HG02870 (cell line): ENCODE measurements around the gene CENPP.
"Not testable (repeated sequence)": the region's sequence is repeated elsewhere in the genome, so short reads cannot be mapped to it uniquely, and the experiment has no call there.

Experiments used
- ATAC-seq: cut with Tn5 transposase; IDR thresholded peaks from one replicate; pipeline ENCODE4 v1.9.1; 2021; ENCODE audit warnings: mild to moderate bottlenecking, moderate library complexity; ENCODE audit not compliant: unreplicated experiment

The CENPP gene

DNA sequence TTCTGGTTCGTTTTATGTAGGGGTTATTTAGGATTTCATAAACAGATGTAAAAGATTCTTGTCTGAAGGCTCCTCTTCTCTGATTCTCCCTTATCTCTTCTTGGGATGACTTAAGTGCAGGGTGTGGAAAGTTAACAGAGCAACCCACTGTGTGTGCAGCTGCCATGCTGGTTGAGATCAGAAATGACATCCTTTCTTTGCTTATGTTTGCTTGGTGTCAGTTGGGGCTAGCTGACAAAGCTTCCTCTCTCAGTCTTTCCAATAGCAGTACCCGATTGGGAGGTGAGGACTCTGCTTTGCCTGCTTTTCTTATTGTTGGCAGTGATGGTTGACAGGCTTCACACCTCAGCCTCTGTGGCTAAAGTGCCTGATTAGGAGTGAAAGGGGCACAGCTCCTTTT, 52.1 kb downstream of the CENPP start:
- ATAC-seq: no peak

GRCh38 chr9:92378865-92379560, 53.3 kb downstream of the CENPP start:
- no peak for ATAC-seq

GRCh38 chr9:92380603-92381002, 54.9 kb downstream of the CENPP start:
- ATAC-seq: no peak

- ATAC-seq: no peak
Observed at GRCh38 chr9:92381775-92382174, 56.0 kb downstream of the CENPP start.

DNA sequence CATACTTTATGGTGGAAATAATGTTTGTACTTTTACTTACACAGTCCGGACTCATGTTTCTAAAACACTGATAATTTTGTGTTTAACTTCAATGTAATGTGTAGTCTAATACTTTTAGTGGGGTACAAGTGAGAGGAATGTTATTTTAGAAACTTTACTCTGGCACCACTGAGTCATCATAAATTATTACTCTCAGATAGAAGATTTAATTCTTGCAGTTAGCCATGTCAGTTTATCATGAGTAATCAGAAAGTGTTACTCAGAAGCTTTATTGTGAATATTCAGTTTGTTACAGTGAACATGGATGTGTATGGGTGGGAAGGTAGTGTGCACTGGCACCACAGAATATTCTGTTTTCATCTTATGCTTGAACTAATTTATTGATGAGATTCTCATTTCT, 58.6 kb downstream of the CENPP start:
- ATAC-seq: no peak

DNA sequence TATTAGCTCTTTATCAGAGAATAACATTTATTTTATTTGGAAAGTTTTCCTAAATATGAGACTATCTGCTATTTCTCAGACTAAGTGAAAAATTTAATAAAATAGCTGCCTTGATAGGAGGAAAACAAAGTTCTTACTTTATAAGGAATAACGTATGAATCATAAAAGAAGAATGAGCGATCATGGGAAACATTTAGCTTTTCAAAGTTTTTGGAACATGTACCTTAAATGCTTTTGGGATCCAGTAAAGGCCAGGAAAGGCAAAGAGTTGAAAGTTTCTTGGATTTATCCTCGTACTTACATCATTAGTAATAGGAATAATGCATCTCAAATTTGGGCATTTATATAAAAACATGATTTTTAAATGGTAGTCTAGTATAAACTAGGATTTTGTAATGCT, 59.2 kb downstream of the CENPP start:
- ATAC-seq: no peak

GRCh38 chr9:92385477-92385876, 59.7 kb downstream of the CENPP start:
- ATAC-seq: no peak

DNA sequence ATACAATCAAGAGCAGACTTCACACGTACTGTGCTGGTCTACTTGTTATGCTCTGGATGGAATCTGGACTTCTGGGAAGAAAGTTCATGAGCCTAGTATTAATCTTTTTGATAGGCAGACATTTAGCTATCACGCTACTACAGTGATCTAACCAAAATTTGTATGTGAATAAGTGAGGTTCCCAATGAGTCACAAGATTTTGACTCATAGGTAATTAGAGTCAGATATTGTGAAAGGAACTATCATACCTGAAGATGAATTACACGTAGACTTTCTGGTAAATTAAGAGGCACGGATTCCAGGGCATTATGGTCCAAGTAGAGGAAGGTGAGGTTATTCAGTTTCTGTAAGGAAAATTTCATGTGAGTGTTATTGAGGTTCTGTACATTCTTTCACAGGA, 60.2 kb downstream of the CENPP start:
- ATAC-seq: no peak

GRCh38 chr9:92392690-92393089, 66.9 kb downstream of the CENPP start:
- no peak for ATAC-seq

GRCh38 chr9:92393686-92394085, 67.9 kb downstream of the CENPP start:
- no peak for ATAC-seq

- ATAC-seq: no peak
Observed at GRCh38 chr9:92395617-92396016, 69.9 kb downstream of the CENPP start.

- ATAC-seq: no peak
Observed at GRCh38 chr9:92397853-92398252, 72.1 kb downstream of the CENPP start.

- no peak for ATAC-seq
Observed at GRCh38 chr9:92402360-92402759, 76.6 kb downstream of the CENPP start.

- no peak for ATAC-seq
Observed at GRCh38 chr9:92402826-92403745, 77.3 kb downstream of the CENPP start.

- ATAC-seq: no peak
Observed at GRCh38 chr9:92404042-92404836, 78.5 kb downstream of the CENPP start, which contains the start of gene OGN. OGN (minus strand) TSS chr9:92404578; CDS start chr9:92403407, 1,171 bp downstream.

DNA sequence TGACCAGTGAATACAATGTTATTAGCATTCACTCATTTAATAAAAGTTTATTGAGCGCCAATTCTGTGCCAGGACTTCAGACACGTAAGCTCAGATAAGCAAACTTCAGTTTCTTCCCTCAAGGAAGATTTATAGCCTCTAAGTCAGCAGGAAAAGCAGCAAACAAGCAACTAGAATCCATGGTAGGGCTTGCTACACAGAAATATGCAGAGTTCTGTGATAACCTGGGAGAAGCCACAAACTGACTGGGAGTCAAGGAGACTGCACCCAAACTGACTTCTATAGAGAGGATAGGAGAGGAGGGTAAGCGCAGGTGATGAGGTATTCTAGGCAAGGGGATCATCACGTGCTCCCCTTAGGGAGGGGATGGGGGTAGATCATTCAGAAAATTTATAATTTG, 80.1 kb downstream of the CENPP start:
- ATAC-seq: no peak

DNA sequence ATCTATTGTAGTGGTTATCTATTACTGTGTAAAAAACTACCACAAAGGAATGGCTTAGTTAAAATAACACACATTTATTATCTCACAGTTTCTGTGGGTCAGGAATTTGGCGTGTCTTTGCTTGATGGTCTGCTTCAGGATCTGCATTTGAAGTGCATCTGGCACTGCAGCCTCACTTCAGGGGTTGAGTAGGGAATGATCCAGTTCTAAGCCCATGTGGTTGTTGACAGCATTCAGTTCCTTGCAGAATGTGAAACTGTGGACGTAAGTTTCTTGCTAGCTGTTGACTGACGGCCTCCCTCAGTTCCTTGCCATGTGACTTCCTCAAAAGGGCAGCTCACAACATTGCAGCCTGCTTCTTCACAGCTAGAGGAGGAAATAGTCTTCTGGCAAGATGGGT, 80.7 kb downstream of the CENPP start:
- no peak for ATAC-seq

DNA sequence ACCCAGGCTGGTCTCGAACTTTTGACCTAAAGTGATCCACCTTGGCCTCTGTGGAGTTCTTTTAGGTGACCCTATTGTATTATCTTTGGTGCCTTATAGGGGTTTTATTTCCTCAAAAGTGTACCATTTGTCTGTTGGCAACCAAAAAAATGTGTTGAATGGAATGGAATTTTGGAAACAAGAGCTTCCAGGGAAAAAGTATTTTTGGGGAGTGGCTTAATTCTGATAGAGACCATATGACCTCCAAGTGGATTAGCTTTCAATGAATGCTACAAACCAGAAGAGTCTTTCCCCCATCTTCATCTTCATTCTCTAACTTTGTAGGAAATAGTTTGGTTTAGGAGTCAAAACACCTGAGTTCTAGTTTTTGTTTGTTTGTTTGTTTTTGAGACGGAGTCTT, 82.1 kb downstream of the CENPP start:
- no peak for ATAC-seq

DNA sequence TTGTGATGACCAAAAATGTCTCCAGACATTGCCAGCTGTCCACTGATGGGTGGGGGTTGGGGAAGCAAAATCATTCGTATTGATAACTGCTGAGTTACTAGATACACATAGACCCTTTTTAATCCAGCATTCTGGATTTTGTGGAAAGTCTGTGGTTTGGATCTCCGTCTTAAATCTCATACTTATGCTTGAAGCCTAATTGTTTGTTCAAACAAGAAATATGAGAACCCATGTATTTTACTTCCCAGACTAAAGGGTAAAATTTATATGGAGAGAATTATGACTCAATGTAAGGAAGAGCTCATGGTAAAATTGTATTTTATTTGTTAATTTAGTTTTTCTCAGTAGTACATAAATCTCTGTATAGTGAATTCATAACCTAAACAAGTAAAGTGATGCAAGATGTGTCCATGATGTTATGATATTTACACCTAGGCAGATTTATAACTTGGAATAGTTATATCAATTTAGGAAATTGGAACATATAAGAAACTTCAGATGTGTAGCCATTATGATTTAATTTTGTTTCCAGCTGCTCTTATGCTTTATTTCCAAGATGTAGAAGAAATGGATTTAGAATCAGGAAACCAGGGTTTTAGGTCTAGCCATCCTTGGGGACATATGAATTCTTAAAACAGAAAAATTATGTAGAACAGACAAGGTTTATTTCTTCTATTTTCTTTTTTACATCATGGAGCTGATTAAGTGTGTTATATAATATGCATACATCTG, 83.2 kb downstream of the CENPP start:
- no peak for ATAC-seq

GRCh38 chr9:92411157-92411556, 85.4 kb downstream of the CENPP start:
- ATAC-seq: not testable (repeated sequence)

DNA sequence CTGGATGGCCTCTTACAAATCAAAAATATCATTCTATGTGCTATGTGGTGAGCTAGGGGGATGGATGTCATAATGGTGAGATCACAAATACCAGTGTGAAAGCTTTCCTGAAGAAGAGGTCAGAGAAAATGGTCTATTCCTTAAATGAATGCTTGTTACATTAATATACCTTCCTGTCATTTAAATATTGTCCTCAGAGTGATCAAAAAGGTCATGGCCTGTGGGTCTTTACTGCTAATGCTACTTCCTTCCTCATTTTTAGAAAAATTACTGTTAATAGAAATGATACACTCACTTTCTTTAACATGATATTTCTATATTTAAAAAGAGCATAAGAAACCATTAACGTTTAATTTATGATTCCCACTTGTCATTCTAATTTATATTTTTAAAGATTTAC, 88.8 kb downstream of the CENPP start:
- ATAC-seq: no peak
